Measurements from ENCODE around the gene RFT1.

The RFT1 gene

GRCh38 chr3:53147151-53147902 is 17.1 kb upstream of the RFT1 start:
- no peak overlapping the region for H3K9ac ChIP-seq (ENCODE audit: low read length in 2 of 2)
- no peaks in the 10 kb centered on the region for H3K9me3 ChIP-seq (ENCODE audit: control insufficient read depth in 2 of 2, low read length in 2 of 2)
- no peaks in the 10 kb centered on the region for H3K27me3 ChIP-seq (ENCODE audit: control insufficient read depth in 1 of 2, insufficient read depth in 2 of 2, low read length in 2 of 2)
- no peak overlapping the region for H3K4me3 ChIP-seq (ENCODE audit: low read length in 2 of 2)
- H3K36me3 ChIP-seq (ENCODE audit: control insufficient read depth in 2 of 2, insufficient read depth in 2 of 2, low read length in 2 of 2): no peaks in the 10 kb centered on the region
- no peak overlapping the region for H3K27ac ChIP-seq (ENCODE audit: low read length)
- peaks cover 3% of the 10 kb centered on the region for H3K4me1 ChIP-seq (ENCODE audit: control insufficient read depth, insufficient read depth, low read length)

DNA sequence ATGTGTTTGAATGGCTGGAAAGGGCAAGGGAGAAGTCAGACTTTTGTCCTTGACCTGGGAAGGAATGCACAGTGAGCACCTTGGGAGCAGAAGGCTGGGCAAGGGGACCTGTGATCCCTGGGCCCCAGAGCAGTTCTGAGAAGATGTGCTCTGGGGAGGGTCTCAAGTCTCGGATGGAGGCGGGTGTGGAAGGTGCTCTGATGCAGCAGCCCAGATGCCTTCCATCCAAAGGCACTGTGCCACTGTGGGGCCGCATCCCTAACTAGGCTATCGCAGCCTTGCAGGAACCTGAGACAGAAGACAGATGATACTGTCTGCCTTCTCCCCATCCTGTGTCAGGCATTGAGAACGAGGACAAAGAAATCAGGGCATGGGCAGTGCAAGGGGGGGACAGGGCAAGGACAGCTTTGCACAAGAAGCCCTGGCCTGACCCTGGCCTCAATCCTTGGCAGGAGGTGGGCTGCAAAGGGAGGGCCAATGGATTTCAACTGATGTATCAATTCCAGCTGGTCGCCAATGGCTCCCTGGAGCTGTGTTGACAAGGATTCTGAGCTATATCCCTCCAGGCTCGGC is 16.2 kb upstream of the RFT1 start:
- no peaks in the 10 kb centered on the region for H3K27me3 ChIP-seq (ENCODE audit: control insufficient read depth in 1 of 2, insufficient read depth in 2 of 2, low read length in 2 of 2)
- H3K4me1 ChIP-seq (ENCODE audit: control insufficient read depth, insufficient read depth, low read length): peaks cover 3% of the 10 kb centered on the region
- no peaks in the 10 kb centered on the region for H3K9me3 ChIP-seq (ENCODE audit: control insufficient read depth in 2 of 2, low read length in 2 of 2)
- no peak overlapping the region for H3K27ac ChIP-seq (ENCODE audit: low read length)
- no peak overlapping the region for H3K4me3 ChIP-seq (ENCODE audit: low read length in 2 of 2)
- no peak overlapping the region for H3K9ac ChIP-seq (ENCODE audit: low read length in 2 of 2)
- H3K36me3 ChIP-seq (ENCODE audit: control insufficient read depth in 2 of 2, insufficient read depth in 2 of 2, low read length in 2 of 2): no peaks in the 10 kb centered on the region

DNA sequence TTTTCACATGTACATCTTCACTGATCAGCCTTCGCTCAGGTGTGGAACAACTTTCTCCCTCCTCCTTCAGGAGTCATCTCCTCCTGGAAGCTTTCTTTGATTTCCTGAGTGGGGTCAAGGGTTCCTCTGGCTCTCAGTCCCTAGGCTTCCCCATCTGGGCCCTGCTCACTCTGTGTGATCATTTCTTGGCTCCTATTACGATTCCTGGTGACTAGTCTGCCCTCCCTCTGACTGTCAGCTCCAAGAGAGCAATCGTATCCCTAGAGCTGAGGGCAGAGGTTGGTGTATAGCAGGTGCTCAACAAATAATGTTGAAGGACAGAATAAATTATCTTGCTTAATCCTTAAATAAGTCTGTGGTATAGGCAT is 15.5 kb upstream of the RFT1 start:
- Histone ChIP-seq H3K9ac (ENCODE audit: low read length in 2 of 2) (no peak overlapping the region), H3K4me1 (ENCODE audit: control insufficient read depth, insufficient read depth, low read length) (peaks cover 3% of the 10 kb centered on the region), H3K36me3 (ENCODE audit: control insufficient read depth in 2 of 2, insufficient read depth in 2 of 2, low read length in 2 of 2) (no peaks in the 10 kb centered on the region), H3K27ac (ENCODE audit: low read length) (no peak overlapping the region), H3K4me3 (ENCODE audit: low read length in 2 of 2) (no peak overlapping the region), H3K27me3 (ENCODE audit: control insufficient read depth in 1 of 2, insufficient read depth in 2 of 2, low read length in 2 of 2) (no peaks in the 10 kb centered on the region), H3K9me3 (ENCODE audit: control insufficient read depth in 2 of 2, low read length in 2 of 2) (no peaks in the 10 kb centered on the region)

DNA sequence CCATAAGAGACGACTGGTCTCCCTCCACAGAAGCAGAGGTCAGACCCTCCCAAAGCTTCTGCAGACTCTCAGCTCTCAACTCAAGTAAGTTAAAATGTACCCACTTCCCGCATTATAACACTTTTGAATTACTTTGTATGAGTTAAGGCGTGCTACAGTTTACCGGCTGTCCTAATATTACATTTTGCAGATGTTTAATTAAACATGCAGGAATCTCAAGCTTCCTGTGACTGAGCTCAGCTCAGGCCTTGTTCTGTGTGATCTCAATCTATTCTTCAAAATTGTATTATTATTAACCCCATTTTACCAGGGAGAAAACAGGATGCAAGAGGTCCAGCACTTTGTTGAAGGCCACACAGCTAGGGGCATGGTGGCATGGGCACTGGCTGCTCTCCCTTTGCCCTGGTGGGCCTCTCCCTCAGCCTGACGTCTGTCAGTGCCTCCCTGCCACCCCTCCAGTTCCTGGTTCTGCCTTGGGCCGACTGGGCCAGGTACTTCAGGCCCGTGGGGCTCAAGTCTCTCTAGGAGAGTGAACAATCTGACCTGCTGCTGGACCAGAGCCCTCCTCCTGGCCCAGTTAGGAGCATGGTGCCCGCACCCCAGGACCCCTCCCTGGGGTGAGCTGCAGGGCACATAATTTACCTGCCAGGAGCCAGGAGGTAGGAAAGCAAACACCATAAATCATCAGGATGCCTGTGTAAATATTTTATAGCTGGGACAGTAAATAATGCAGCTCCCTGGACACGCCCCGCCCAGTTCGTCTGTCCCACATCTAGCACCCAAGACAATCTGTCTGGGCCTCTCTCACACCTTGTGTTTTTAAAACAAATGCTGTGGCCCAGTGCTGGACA is 14.9 kb upstream of the RFT1 start:
- H3K4me1 ChIP-seq (ENCODE audit: control insufficient read depth, insufficient read depth, low read length): peaks cover under 1% of the 10 kb centered on the region
- H3K4me3 ChIP-seq (ENCODE audit: low read length in 2 of 2): no peak overlapping the region
- H3K9ac ChIP-seq (ENCODE audit: low read length in 2 of 2): no peak overlapping the region
- no peaks in the 10 kb centered on the region for H3K27me3 ChIP-seq (ENCODE audit: control insufficient read depth in 1 of 2, insufficient read depth in 2 of 2, low read length in 2 of 2)
- no peak overlapping the region for H3K27ac ChIP-seq (ENCODE audit: low read length)
- H3K9me3 ChIP-seq (ENCODE audit: control insufficient read depth in 2 of 2, low read length in 2 of 2): no peaks in the 10 kb centered on the region
- H3K36me3 ChIP-seq (ENCODE audit: control insufficient read depth in 2 of 2, insufficient read depth in 2 of 2, low read length in 2 of 2): no peaks in the 10 kb centered on the region

DNA sequence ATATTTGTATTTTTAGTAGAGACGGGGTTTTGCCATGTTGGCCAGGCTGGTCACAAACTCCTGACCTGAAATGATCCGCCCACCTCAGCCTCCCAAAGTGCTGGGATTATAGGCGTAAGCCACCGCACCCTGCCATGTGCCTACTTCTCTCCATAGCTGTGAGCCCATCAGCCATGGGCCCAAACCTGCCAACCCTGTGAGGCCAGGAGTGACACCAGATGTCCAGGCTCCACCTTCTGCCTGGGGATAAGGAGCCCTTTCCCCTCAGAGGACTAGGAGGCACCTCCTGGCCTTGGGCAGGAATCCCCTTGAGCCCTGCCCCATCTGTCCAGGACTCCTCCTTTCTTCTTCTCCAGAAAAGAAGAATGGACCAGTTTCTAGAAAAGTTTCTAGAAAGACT is 14.2 kb upstream of the RFT1 start:
- no peaks in the 10 kb centered on the region for H3K27me3 ChIP-seq (ENCODE audit: control insufficient read depth in 1 of 2, insufficient read depth in 2 of 2, low read length in 2 of 2)
- no peak overlapping the region for H3K9ac ChIP-seq (ENCODE audit: low read length in 2 of 2)
- H3K4me3 ChIP-seq (ENCODE audit: low read length in 2 of 2): no peak overlapping the region
- no peaks in the 10 kb centered on the region for H3K36me3 ChIP-seq (ENCODE audit: control insufficient read depth in 2 of 2, insufficient read depth in 2 of 2, low read length in 2 of 2)
- H3K27ac ChIP-seq (ENCODE audit: low read length): no peak overlapping the region
- no peaks in the 10 kb centered on the region for H3K4me1 ChIP-seq (ENCODE audit: control insufficient read depth, insufficient read depth, low read length)
- H3K9me3 ChIP-seq (ENCODE audit: control insufficient read depth in 2 of 2, low read length in 2 of 2): no peaks in the 10 kb centered on the region

- Histone ChIP-seq H3K4me1 (ENCODE audit: control insufficient read depth, insufficient read depth, low read length) (no peaks in the 10 kb centered on the region), H3K9me3 (ENCODE audit: control insufficient read depth in 2 of 2, low read length in 2 of 2) (no peaks in the 10 kb centered on the region), H3K27me3 (ENCODE audit: control insufficient read depth in 1 of 2, insufficient read depth in 2 of 2, low read length in 2 of 2) (no peaks in the 10 kb centered on the region), H3K27ac (ENCODE audit: low read length) (no peak overlapping the region), H3K4me3 (ENCODE audit: low read length in 2 of 2) (no peak overlapping the region), H3K9ac (ENCODE audit: low read length in 2 of 2) (no peak overlapping the region), H3K36me3 (ENCODE audit: control insufficient read depth in 2 of 2, insufficient read depth in 2 of 2, low read length in 2 of 2) (no peaks in the 10 kb centered on the region)
Measured at GRCh38 chr3:53142986-53143385, 12.8 kb upstream of the RFT1 start.

DNA sequence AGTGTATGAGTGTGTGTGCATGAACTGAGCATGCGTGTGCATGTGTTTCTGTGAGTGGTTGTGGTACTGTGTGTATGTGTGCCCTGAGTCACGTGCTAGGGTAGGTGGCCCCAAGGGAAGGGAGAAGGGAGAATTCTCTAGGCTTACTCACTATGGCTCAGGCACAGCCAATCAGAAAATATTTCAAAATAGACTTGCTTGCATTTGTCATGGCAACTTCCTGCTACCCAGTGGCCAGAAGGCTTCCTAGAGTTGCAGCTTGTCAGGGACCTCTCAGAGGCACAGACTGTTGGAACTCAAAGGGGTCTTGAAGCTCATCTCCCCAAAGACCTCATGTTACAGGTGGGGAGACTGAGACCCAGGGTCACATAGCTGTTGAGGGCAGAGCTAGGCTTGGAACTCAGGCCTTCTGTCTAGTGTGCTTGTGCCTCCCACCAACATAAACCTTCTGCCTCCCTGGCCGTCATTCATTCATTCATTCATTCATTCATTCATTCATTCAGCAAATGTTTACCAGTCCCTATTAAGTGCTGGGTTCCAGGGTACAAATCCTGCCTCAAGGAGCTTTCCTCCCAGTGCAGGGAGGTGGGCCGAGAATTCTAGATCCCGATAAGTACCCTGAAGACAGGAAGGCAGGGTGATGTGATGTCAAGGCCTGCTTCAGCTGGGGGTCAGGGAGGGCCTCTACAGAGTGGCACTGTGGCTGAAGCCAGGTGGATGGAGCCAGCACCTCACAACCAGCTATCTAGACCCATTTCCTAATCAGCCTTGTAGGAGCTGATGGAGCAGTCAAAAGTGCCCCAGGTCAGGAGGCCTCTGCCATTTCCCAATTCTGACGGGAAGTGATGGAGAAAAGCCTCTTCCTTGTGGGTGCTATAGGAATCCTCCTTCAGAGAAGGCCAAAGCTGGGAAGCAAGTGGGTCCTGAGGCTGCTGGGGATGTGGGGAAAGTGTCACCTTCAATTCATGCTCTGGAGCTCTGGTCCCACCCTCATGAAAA is 10.9 kb upstream of the RFT1 start:
- H3K27me3 ChIP-seq (ENCODE audit: control insufficient read depth in 1 of 2, insufficient read depth in 2 of 2, low read length in 2 of 2): no peaks in the 10 kb centered on the region
- no peak overlapping the region for H3K9ac ChIP-seq (ENCODE audit: low read length in 2 of 2)
- no peaks in the 10 kb centered on the region for H3K4me1 ChIP-seq (ENCODE audit: control insufficient read depth, insufficient read depth, low read length)
- H3K27ac ChIP-seq (ENCODE audit: low read length): no peak overlapping the region
- no peak overlapping the region for H3K4me3 ChIP-seq (ENCODE audit: low read length in 2 of 2)
- H3K36me3 ChIP-seq (ENCODE audit: control insufficient read depth in 2 of 2, insufficient read depth in 2 of 2, low read length in 2 of 2): no peaks in the 10 kb centered on the region
- H3K9me3 ChIP-seq (ENCODE audit: control insufficient read depth in 2 of 2, low read length in 2 of 2): no peaks in the 10 kb centered on the region

DNA sequence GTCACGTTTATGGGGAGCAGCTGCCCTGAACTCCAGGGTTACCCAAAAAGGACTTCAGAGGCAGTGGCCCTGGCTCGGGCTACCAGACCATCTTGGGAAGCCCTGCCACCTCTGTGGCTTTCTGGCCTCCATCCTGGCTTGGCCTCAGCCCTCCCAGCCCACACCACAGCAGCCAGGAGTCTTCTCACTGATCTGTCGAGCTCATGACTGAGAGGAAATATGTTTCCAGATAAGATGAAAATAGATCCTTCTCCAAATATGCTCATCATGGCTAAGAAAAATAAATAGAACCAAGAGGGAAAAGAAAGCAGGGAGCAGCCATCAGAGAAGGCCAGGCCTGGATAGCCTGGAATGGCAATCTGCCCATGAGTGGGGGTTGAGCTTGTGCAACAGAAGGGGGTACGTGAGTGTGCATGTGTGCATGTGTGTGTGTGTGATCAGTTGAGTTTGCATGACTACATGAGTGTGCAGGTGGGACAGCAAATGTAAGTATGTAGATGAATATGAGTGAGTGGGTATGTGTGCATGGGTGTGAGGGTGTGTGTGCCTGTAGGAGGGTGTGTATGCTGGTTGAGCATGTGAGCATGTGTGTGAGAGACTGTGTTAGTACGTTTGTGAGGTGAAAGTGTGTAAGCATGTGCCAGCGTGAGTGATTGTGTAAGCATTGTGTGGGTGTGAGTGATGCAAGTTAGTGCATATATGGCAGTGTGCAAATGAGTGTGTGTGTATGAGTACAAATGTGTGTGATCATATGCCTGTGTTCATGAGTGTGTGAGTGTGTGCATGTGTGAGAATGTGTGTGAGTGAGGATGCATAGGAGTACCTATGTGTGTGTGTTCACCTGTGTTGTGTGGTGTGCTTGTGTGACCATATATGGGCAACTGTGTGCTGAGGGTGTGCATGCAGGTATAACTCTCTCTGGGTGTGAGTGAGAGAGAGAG is 9.9 kb upstream of the RFT1 start:
- no peaks in the 10 kb centered on the region for H3K27me3 ChIP-seq (ENCODE audit: control insufficient read depth in 1 of 2, insufficient read depth in 2 of 2, low read length in 2 of 2)
- no peak overlapping the region for H3K4me3 ChIP-seq (ENCODE audit: low read length in 2 of 2)
- H3K4me1 ChIP-seq (ENCODE audit: control insufficient read depth, insufficient read depth, low read length): no peaks in the 10 kb centered on the region
- no peaks in the 10 kb centered on the region for H3K36me3 ChIP-seq (ENCODE audit: control insufficient read depth in 2 of 2, insufficient read depth in 2 of 2, low read length in 2 of 2)
- H3K9ac ChIP-seq (ENCODE audit: low read length in 2 of 2): no peak overlapping the region
- no peaks in the 10 kb centered on the region for H3K9me3 ChIP-seq (ENCODE audit: control insufficient read depth in 2 of 2, low read length in 2 of 2)
- H3K27ac ChIP-seq (ENCODE audit: low read length): no peak overlapping the region

DNA sequence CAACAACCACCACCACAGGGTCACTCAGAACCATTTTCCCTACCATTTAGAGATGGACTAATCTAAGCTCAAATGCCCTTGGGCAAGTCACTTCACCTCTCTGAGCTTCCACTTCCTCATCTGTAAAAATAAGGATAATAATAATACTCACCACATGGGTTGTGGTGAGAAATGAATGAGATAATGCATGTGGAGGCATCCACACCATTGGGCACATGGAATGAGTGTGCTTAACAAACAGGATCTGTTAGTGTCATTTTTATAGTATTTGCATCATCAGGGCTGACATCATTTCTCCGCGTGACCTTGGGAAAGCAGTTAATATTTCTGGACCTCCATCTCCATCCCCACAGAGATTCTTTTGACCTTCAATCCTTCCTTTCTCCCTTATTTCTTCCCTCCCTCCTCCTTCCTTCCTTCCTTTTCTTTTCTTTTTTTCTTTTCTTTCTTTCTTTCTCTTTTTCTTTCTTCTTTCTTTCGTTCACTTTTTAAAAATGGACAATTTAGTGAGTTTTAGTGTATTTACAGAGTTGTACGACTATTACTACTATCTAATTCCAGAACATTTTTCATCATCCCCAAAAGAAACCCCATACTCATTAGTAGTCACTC is 7.7 kb upstream of the RFT1 start:
- H3K4me1 ChIP-seq (ENCODE audit: control insufficient read depth, insufficient read depth, low read length): peaks cover 5% of the 10 kb centered on the region

More for the DNA sequence above, 7.7 kb upstream of the RFT1 start:
- Histone ChIP-seq H3K4me3 (ENCODE audit: low read length in 2 of 2) (no peak overlapping the region), H3K27me3 (ENCODE audit: control insufficient read depth in 1 of 2, insufficient read depth in 2 of 2, low read length in 2 of 2) (no peaks in the 10 kb centered on the region), H3K36me3 (ENCODE audit: control insufficient read depth in 2 of 2, insufficient read depth in 2 of 2, low read length in 2 of 2) (no peaks in the 10 kb centered on the region), H3K9me3 (ENCODE audit: control insufficient read depth in 2 of 2, low read length in 2 of 2) (no peaks in the 10 kb centered on the region), H3K27ac (ENCODE audit: low read length) (no peak overlapping the region), H3K9ac (ENCODE audit: low read length in 2 of 2) (no peak overlapping the region)

Measured in stomach smooth muscle (tissue), 2 donors.